MCF 10A (cell line): ENCODE data around the gene NAA25. TPM values are rescaled to one million over a fixed set of nuclear protein-coding genes. Genes with fewer than 3 reads are reported as not detected.
"Not testable (repeated sequence)": the region's sequence is repeated elsewhere in the genome, so short reads cannot be mapped to it uniquely, and the experiment has no call there.

Experiments used
- BruUV-seq: library from RNA; stranded (reverse); fragments of 400-500 nt; replicated peaks from 2 replicates; lab custom pipeline; 2021; lab: Mats Ljungman, UMichigan
- CTCF ChIA-PET: fragments of 300-600 bp; sonication (Branson Sonifier 250); formaldehyde crosslinking; extraction: SDS; loops from one replicate; lab custom pipeline; 2021; ENCODE audit warnings: antibody characterized with exemption, inconsistent platforms; lab: Yijun Ruan, JAX
- POLR2A ChIA-PET: fragments of 300-600, 350-650 bp; sonication (Branson Sonifier 250); formaldehyde crosslinking; extraction: SDS; loops from one replicate; lab custom pipeline; 2020; ENCODE audit warnings: antibody characterized with exemption, inconsistent platforms; lab: Yijun Ruan, JAX
- DNase-seq: peaks from one replicate; pipeline ENCODE4 v3.0.0-alpha.2; 2018; ENCODE audit not compliant: unreplicated experiment
- H3K27ac Mint-ChIP-seq: one replicate; pipeline ENCODE4 v1.8.0; 2022; ENCODE audit warnings: mild to moderate bottlenecking, low read depth, mixed read lengths; ENCODE audit not compliant: unreplicated experiment
- H3K27me3 Mint-ChIP-seq: one replicate; pipeline ENCODE4 v1.8.0; 2022; ENCODE audit warnings: mixed read lengths; ENCODE audit not compliant: insufficient read depth, unreplicated experiment
- H3K36me3 Mint-ChIP-seq: one replicate; pipeline ENCODE4 v1.8.0; 2022; ENCODE audit warnings: mild to moderate bottlenecking, moderate library complexity, mixed read lengths; ENCODE audit not compliant: insufficient read depth, unreplicated experiment
- H3K4me1 Mint-ChIP-seq: one replicate; pipeline ENCODE4 v1.8.0; 2022; ENCODE audit warnings: mixed read lengths; ENCODE audit not compliant: insufficient read depth, unreplicated experiment
- H3K4me3 Mint-ChIP-seq: one replicate; pipeline ENCODE4 v1.8.0; 2022; ENCODE audit warnings: mild to moderate bottlenecking, moderate library complexity, mixed read lengths; ENCODE audit not compliant: unreplicated experiment
- H3K9me3 Mint-ChIP-seq: one replicate; pipeline ENCODE4 v1.8.0; 2022; ENCODE audit warnings: mixed read lengths; ENCODE audit not compliant: unreplicated experiment
- intact Hi-C: fragments of 100-400 bp; cut with micrococcal nuclease; formaldehyde crosslinking; loops from 2 replicates; pipeline ENCODE4 v1.14.1; 2022
- total RNA-seq: library from RNA; stranded (reverse); gene quantifications from 2 replicates; pipeline ENCODE4 v1.2.3, GENCODE V29; 2022
- TF ChIP-seq, protein P1 (sequence below): fragments of 200-600 bp; IDR thresholded peaks from one replicate; pipeline ENCODE4 v1.8.0; 2022; ENCODE audit warnings: antibody characterized with exemption, mild to moderate bottlenecking; ENCODE audit not compliant: unreplicated experiment

NAA25 gene
- total RNA-seq, 1 experiment from 2014 or later: 39.2 TPM

DNA sequence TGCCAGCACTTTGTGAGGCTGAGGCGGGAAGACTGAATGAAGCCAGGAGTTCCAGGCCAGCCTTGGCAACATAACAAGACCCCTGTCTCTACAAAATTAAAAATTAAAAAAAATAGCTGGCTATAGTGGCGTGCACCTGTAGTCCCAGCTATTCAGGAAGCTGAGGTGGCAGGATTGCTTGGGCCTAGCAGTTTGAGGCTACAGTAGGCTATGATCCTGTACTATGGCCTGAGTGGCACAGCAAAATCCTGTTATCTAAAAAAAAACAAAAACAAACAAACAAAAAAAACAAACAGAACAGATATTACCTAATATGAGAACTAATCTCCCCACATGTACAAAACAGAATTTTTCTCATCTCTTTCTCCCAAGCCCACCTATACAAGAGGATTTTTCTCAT, 111.3 kb downstream of the NAA25 start:
- intact Hi-C loops: no loop called here
- Mint-ChIP-seq H3K9me3 (no peaks in the 10 kb centered on the region), H3K4me1 (no peaks in the 10 kb centered on the region), H3K27ac (no peak overlapping the region), H3K36me3 (peaks cover 6% of the 10 kb centered on the region), H3K4me3 (no peak overlapping the region), H3K27me3 (no peaks in the 10 kb centered on the region)
- POLR2A ChIA-PET: interaction anchor here (1.2 kb wide), 1 partner anchor 15 kb away, joined by 4 read pairs; no protein-coding TSS in a partner anchor
- TF ChIP-seq, protein P1, sequence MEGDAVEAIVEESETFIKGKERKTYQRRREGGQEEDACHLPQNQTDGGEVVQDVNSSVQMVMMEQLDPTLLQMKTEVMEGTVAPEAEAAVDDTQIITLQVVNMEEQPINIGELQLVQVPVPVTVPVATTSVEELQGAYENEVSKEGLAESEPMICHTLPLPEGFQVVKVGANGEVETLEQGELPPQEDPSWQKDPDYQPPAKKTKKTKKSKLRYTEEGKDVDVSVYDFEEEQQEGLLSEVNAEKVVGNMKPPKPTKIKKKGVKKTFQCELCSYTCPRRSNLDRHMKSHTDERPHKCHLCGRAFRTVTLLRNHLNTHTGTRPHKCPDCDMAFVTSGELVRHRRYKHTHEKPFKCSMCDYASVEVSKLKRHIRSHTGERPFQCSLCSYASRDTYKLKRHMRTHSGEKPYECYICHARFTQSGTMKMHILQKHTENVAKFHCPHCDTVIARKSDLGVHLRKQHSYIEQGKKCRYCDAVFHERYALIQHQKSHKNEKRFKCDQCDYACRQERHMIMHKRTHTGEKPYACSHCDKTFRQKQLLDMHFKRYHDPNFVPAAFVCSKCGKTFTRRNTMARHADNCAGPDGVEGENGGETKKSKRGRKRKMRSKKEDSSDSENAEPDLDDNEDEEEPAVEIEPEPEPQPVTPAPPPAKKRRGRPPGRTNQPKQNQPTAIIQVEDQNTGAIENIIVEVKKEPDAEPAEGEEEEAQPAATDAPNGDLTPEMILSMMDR: no peak
- BruUV-seq: no TSS peak
- no peak for DNase-seq
- CTCF ChIA-PET: no interaction called here

DNA sequence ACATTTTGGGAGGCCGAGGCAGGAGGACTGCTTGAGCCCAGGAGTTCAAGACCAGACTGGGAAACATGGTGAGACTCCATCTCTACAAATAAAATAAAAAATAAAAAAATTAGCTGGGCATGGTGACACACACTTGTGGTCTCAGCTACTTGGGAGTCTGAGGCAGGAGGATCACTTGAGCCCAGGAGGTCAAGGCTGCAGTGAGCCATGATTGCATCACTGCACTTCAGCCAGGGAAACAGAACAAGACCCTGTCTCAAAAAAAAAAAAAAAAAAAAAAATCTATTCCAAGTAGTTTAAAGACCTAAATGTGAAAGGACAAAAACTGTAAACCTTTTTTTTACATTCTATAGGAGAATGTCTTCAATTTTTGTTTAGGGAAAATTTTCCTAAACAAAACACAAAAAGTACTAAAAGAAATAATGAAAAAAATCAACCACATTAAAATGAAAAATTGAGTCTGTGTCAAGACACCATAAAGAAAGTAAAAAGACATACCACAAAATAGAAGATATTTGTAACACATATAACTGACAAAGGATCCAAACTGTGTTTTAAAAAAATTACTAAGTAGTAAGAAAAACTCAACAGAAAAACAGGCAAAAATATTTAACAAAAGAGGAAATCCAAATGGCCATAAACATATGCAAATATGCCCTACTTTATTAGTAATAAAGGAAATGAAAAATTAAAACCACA, 112.7 kb downstream of the NAA25 start:
- Mint-ChIP-seq H3K36me3 (peaks cover 10% of the 10 kb centered on the region), H3K4me1 (no peaks in the 10 kb centered on the region), H3K27me3 (no peaks in the 10 kb centered on the region), H3K27ac (no peak overlapping the region), H3K9me3 (no peaks in the 10 kb centered on the region), H3K4me3 (no peak overlapping the region)
- no TSS peak for BruUV-seq
- ChIA-PET CTCF (interaction anchor here (0.5 kb wide), 1 partner anchor 53 kb away, joined by 3 read pairs; no protein-coding TSS in a partner anchor), POLR2A (no interaction called here)
- intact Hi-C loops: no loop called here
- no peak for DNase-seq
- TF ChIP-seq, protein P1: no peak

DNA sequence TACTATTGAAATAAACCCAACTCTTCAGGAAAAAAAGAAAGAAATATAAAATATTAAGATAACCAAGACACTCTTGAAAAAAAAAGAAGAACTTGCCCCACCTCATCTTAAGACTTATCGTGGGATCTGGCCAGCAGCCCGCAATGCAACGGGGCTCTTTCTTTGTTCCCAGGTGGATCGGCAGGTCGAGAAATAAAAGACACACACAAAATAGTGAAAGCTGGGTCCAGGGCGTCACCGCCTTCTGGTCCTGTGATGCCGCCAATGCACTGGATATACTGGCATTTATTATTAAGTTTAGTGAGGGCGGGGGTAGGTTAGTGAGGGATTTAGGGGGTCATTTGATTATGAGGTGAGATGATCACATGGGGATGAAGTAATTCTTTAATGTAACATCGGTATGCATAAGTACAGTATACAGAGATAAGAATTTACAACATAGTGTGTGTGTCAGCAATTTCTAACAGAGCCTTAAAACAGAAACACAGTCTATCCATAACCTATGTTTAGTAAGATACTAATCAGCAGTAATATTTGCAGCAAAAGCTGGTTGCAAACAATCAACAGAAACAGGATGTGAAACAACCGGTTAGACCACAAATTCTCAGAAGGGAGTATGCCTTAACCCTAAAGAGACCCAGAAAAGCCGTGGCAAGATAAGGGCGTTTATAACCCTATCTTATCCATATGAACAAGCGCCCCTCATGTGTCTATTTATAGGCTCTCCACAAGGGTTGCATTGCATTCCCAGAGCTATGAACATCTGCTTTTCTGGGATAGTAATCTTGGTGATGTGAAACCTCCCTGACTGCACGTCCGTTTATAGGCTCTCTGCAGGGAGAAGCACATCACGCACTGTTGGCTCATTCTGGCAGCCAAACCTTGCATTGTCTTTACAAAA, 114.1 kb downstream of the NAA25 start:
- intact Hi-C loops, H3K4me3 Mint-ChIP-seq: not testable (repeated sequence)

DNA sequence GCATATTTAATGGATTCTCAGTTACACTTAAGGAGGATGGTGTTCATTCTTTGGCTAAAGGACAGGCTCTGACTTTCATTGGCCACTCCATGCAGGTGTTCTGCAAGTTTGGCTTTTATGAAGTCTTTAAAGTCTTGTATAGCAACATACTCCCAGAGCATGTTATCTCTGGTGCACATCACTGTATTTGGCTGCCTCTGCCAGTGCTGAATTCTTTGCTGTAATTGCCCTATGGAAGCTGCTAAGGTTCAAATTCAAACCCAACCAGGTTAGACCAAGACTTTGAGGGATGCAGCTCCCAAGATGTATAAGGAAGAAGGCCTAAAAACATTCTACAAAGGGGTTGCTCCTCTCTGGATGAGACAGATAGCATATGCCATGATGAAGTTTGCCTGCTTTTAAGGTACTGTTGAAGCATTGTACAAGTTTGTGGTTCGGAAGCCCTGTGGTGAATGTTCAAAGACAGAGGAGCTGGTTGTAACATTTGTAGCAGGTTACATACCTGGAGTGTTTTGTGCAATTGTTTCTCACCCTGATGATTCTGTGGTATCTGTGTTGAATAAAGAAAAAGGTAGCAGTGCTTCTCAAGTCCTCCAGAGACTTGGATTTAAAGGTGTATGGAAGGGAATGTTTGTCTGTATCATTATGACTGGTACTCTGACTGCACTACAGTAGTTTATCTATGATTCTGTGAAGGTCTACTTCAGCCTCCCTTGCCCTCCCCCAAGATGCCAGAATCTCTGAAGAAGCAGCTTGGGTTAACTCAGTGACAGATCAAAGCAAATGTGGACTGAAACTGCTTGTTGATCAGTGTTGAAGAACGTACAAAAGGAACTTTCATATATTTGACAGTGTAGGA, 115.1 kb downstream of the NAA25 start:
- no peak for DNase-seq
- Mint-ChIP-seq H3K4me3 (no peak overlapping the region), H3K36me3 (peaks cover 27% of the 10 kb centered on the region), H3K9me3 (no peaks in the 10 kb centered on the region), H3K27ac (no peak overlapping the region), H3K4me1 (no peaks in the 10 kb centered on the region), H3K27me3 (no peaks in the 10 kb centered on the region)
- intact Hi-C loops: no loop called here
- CTCF ChIA-PET: no interaction called here
- TF ChIP-seq, protein P1: no peak
- POLR2A ChIA-PET: no interaction called here
- BruUV-seq: no TSS peak

More for the DNA sequence above, 114.1 kb downstream of the NAA25 start:
- BruUV-seq, H3K4me1 Mint-ChIP-seq, H3K27me3 Mint-ChIP-seq, DNase-seq, POLR2A ChIA-PET, H3K9me3 Mint-ChIP-seq, CTCF ChIA-PET, H3K27ac Mint-ChIP-seq: not testable (repeated sequence)
- H3K36me3 Mint-ChIP-seq: peaks cover 19% of the 10 kb centered on the region
